ENCODE measurements around the gene SAPCD2. TPM values are rescaled to one million over a fixed set of nuclear protein-coding genes. Genes with fewer than 3 reads are reported as not detected.

Gene SAPCD2
- total and polyA plus RNA-seq, 2 experiments from 2014 or later, result 4.7 to 42.1 TPM

- DNase-seq (ENCODE audit: low read depth in 1 of 2, low spot score in 1 of 2), result peak in 1 of 2 donors; percentile 53
- Histone ChIP-seq H3K4me3 (peak overlapping the region; percentile 35), H3K4me1 (ENCODE audit: low read depth) (no peaks in the 10 kb centered on the region), H3K36me3 (no peaks in the 10 kb centered on the region), H3K9me3 (ENCODE audit: low read depth) (no peaks in the 10 kb centered on the region), H3K27ac (no peak overlapping the region), H3K27me3 (peaks cover 10% of the 10 kb centered on the region)
- TF ChIP-seq, protein P1, sequence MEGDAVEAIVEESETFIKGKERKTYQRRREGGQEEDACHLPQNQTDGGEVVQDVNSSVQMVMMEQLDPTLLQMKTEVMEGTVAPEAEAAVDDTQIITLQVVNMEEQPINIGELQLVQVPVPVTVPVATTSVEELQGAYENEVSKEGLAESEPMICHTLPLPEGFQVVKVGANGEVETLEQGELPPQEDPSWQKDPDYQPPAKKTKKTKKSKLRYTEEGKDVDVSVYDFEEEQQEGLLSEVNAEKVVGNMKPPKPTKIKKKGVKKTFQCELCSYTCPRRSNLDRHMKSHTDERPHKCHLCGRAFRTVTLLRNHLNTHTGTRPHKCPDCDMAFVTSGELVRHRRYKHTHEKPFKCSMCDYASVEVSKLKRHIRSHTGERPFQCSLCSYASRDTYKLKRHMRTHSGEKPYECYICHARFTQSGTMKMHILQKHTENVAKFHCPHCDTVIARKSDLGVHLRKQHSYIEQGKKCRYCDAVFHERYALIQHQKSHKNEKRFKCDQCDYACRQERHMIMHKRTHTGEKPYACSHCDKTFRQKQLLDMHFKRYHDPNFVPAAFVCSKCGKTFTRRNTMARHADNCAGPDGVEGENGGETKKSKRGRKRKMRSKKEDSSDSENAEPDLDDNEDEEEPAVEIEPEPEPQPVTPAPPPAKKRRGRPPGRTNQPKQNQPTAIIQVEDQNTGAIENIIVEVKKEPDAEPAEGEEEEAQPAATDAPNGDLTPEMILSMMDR (IDR thresholded peaks at IDR 0.05; ENCODE audit: low read depth, low read length), result no peak
Observed at GRCh38 chr9:137069508-137070091, 757 bp downstream of the SAPCD2 start.

GRCh38 chr9:137068539-137069507, 1.5 kb downstream of the SAPCD2 start:
- peak overlapping the region; percentile 35 for H3K4me3 ChIP-seq
- H3K36me3 ChIP-seq, result no peaks in the 10 kb centered on the region
- H3K27me3 ChIP-seq, result peaks cover 10% of the 10 kb centered on the region
- no peaks in the 10 kb centered on the region for H3K9me3 ChIP-seq (ENCODE audit: low read depth)
- TF ChIP-seq, protein P1 (IDR thresholded peaks at IDR 0.05; ENCODE audit: low read depth, low read length), result no peak
- DNase-seq (ENCODE audit: low read depth in 1 of 2, low spot score in 1 of 2), result no peak
- H3K27ac ChIP-seq, result no peak overlapping the region
- no peaks in the 10 kb centered on the region for H3K4me1 ChIP-seq (ENCODE audit: low read depth)

GRCh38 chr9:137067860-137068538, 2.4 kb downstream of the SAPCD2 start:
- no peaks in the 10 kb centered on the region for H3K4me1 ChIP-seq (ENCODE audit: low read depth)
- peak; percentile 82 to 83 for DNase-seq (ENCODE audit: low read depth in 1 of 2, low spot score in 1 of 2)
- peaks cover 10% of the 10 kb centered on the region for H3K27me3 ChIP-seq
- H3K36me3 ChIP-seq, result no peaks in the 10 kb centered on the region
- H3K27ac ChIP-seq, result no peak overlapping the region
- H3K4me3 ChIP-seq, result no peak overlapping the region
- TF ChIP-seq, protein P1 (IDR thresholded peaks at IDR 0.05; ENCODE audit: low read depth, low read length), result peak; percentile 85
- no peaks in the 10 kb centered on the region for H3K9me3 ChIP-seq (ENCODE audit: low read depth)

- no peaks in the 10 kb centered on the region for H3K36me3 ChIP-seq
- H3K27ac ChIP-seq, result no peak overlapping the region
- TF ChIP-seq, protein P1 (IDR thresholded peaks at IDR 0.05; ENCODE audit: low read depth, low read length), result no peak
- no peak for DNase-seq (ENCODE audit: low read depth in 1 of 2, low spot score in 1 of 2)
- H3K4me3 ChIP-seq, result no peak overlapping the region
- H3K9me3 ChIP-seq (ENCODE audit: low read depth), result no peaks in the 10 kb centered on the region
- no peaks in the 10 kb centered on the region for H3K4me1 ChIP-seq (ENCODE audit: low read depth)
- peaks cover 10% of the 10 kb centered on the region for H3K27me3 ChIP-seq
Observed at GRCh38 chr9:137066096-137066861, 4.1 kb downstream of the SAPCD2 start.

Data from cardiac muscle cell (in vitro differentiated cells and primary cell).